K562 (cell line): ENCODE measurements around the gene IFT25. TPM values are rescaled to one million over a fixed set of nuclear protein-coding genes. Genes with fewer than 3 reads are reported as not detected.

Source experiments
- ETV5 ChIP-seq: sonication (generic); formaldehyde crosslinking; IDR thresholded peaks from 2 replicates; pipeline ENCODE4 v1.4.0; 2020; ENCODE audit warnings: low read depth, mild to moderate bottlenecking, missing genetic modification reagents
- EZH2 ChIP-seq: IDR thresholded peaks from 2 replicates; pipeline ENCODE4 v1.6.1; 2012; ENCODE audit warnings: low read depth, mild to moderate bottlenecking, inconsistent platforms, low read length, borderline replicate concordance
- HDAC1 ChIP-seq, 2 experiments: fragments of 450-650 bp; IDR thresholded peaks; 2 replicates each; pipeline ENCODE4 v1.6.1; 2016 to 2017; ENCODE audit warnings: inconsistent platforms in 1 of 2, mild to moderate bottlenecking in 1 of 2, moderate library complexity in 1 of 2
- MAFG ChIP-seq: fragments of 450-650 bp; conservative IDR thresholded peaks from 2 replicates; pipeline ENCODE4 v1.6.1; 2016; ENCODE audit warnings: missing genetic modification characterization, missing compliant biosample characterization
- NCOA2 ChIP-seq, 2 experiments: fragments of 450-650 bp; IDR thresholded peaks; 2 replicates each; pipeline ENCODE4 v1.6.1; 2018; ENCODE audit warnings: mild to moderate bottlenecking in 2 of 2, moderate library complexity in 1 of 2; ENCODE audit not compliant: partially characterized antibody in 2 of 2
- NFATC3 ChIP-seq: fragments of 450-650 bp; IDR thresholded peaks from 2 replicates; pipeline ENCODE4 v1.6.1; 2017; ENCODE audit warnings: mild to moderate bottlenecking
- PHF20 ChIP-seq: fragments of 450-650 bp; IDR thresholded peaks from 2 replicates; pipeline ENCODE4 v1.6.1; 2018; ENCODE audit not compliant: partially characterized antibody
- SRF ChIP-seq, 2 experiments: fragments of 250-450, 450-650 bp in 1 of 2; sonication (Bioruptor Pico) in 1 of 2; sonication (generic) in 1 of 2; formaldehyde crosslinking; IDR thresholded peaks; 2 replicates each; pipeline versions ENCODE4 v1.5.0 to v1.5.1; 2020 to 2022; ENCODE audit warnings: mild to moderate bottlenecking in 1 of 2, missing genetic modification reagents in 1 of 2
- SUPT5H ChIP-seq: fragments of 450-650 bp; IDR thresholded peaks from 2 replicates; pipeline ENCODE4 v1.6.1; 2016
- TEAD4 ChIP-seq, 2 experiments: sonication (generic) in 1 of 2; formaldehyde crosslinking in 1 of 2; IDR thresholded peaks; 2 replicates each; pipeline versions ENCODE4 v1.6.1 to v1.8.0; 2012 to 2022; ENCODE audit warnings: borderline replicate concordance in 1 of 2, inconsistent platforms in 1 of 2, low read length in 1 of 2, mild to moderate bottlenecking in 1 of 2, missing genetic modification reagents in 1 of 2
- XRCC3 ChIP-seq: fragments of 450-650 bp; IDR thresholded peaks from 2 replicates; pipeline ENCODE4 v1.6.1; 2017; ENCODE audit warnings: mild to moderate bottlenecking, moderate library complexity
- ZC3H8 ChIP-seq: fragments of 450-650 bp; IDR thresholded peaks from 2 replicates; pipeline ENCODE4 v1.6.1; 2017
- ZNF121 ChIP-seq: sonication (generic); formaldehyde crosslinking; conservative IDR thresholded peaks from 2 replicates; pipeline ENCODE4 v1.8.0; 2022; ENCODE audit warnings: missing genetic modification reagents
- ZNF133 ChIP-seq: fragments of 250-450 bp; sonication (Bioruptor Pico); IDR thresholded peaks from 2 replicates; pipeline ENCODE4 v1.4.0; 2020; ENCODE audit warnings: mild to moderate bottlenecking
- ZNF212 ChIP-seq: fragments of 450-650 bp; formaldehyde crosslinking; IDR thresholded peaks from 2 replicates; pipeline ENCODE4 v1.4.0; 2020; ENCODE audit warnings: mild to moderate bottlenecking
- ZNF324 ChIP-seq: fragments of 250-450 bp; sonication (Bioruptor Pico); IDR thresholded peaks from 2 replicates; pipeline ENCODE4 v1.4.0; 2020; ENCODE audit warnings: mild to moderate bottlenecking
- ZNF444 ChIP-seq: fragments of 250-450 bp; sonication (Bioruptor Pico); IDR thresholded peaks from 2 replicates; pipeline ENCODE4 v1.4.0; 2020; ENCODE audit warnings: mild to moderate bottlenecking, moderate library complexity
- ZNF586 ChIP-seq: fragments of 450-650 bp; formaldehyde crosslinking; conservative IDR thresholded peaks from 2 replicates; pipeline ENCODE4 v1.4.0; 2020; ENCODE audit warnings: mild to moderate bottlenecking, moderate library complexity
- ZNF75A ChIP-seq: fragments of 450-650 bp; formaldehyde crosslinking; IDR thresholded peaks from 2 replicates; pipeline ENCODE4 v1.4.0; 2020; ENCODE audit warnings: mild to moderate bottlenecking
- polyA plus RNA-seq, 8 experiments: library from polyadenylated mRNA; depleted of rRNA in 4 of 8; stranded (reverse) in 5 of 8; unstranded in 3 of 8; fragments of >200 nt; fragmentation: Nextera tagmentation in 2 of 8; fragmentation: Illumina TruSeq in 1 of 8; extraction: Ambion mirVana in 2 of 8; extraction: Trizol in 1 of 8; gene quantifications; 2 replicates each; pipeline versions ENCODE4 v1.2.1 to v1.2.3, GENCODE V29; 2011 to 2014; ENCODE audit warnings: inconsistent platforms in 1 of 8, missing spikeins in 1 of 8
- total RNA-seq, 7 experiments: library from RNA; depleted of rRNA in 6 of 7; stranded (reverse); fragments of >200 nt in 6 of 7; fragmentation: Illumina TruSeq in 2 of 7; extraction: Trizol in 2 of 7; gene quantifications; 2 replicates each; pipeline versions ENCODE4 v1.2.1 to v1.2.3, GENCODE V29; 2011 to 2021; ENCODE audit warnings: low replicate concordance in 1 of 7
- TF ChIP-seq, protein P1 (sequence below), 2 experiments: fragments of 450-650 bp in 1 of 2; sonication (generic) in 1 of 2; formaldehyde crosslinking; conservative IDR thresholded peaks; 2 replicates each; pipeline versions ENCODE4 v1.4.0 to v1.8.1; 2020 to 2022; ENCODE audit warnings: mild to moderate bottlenecking in 1 of 2, missing genetic modification reagents in 1 of 2
- TF ChIP-seq, protein P2 (sequence below): sonication (generic); formaldehyde crosslinking; IDR thresholded peaks from 2 replicates; pipeline ENCODE4 v1.8.0; 2023; ENCODE audit warnings: mild to moderate bottlenecking, missing genetic modification reagents
- TF ChIP-seq, protein P3 (sequence below): fragments of 450-650 bp; formaldehyde crosslinking; IDR thresholded peaks from 2 replicates; pipeline ENCODE4 v1.4.0; 2022; ENCODE audit warnings: missing genetic modification characterization

IFT25 gene
- total and polyA plus RNA-seq, 9 of the 15 experiments (the other 6 are each of a cell fraction or from before 2014, with no cell fraction given), result 93.6 to 209 (median 167) TPM

DNA sequence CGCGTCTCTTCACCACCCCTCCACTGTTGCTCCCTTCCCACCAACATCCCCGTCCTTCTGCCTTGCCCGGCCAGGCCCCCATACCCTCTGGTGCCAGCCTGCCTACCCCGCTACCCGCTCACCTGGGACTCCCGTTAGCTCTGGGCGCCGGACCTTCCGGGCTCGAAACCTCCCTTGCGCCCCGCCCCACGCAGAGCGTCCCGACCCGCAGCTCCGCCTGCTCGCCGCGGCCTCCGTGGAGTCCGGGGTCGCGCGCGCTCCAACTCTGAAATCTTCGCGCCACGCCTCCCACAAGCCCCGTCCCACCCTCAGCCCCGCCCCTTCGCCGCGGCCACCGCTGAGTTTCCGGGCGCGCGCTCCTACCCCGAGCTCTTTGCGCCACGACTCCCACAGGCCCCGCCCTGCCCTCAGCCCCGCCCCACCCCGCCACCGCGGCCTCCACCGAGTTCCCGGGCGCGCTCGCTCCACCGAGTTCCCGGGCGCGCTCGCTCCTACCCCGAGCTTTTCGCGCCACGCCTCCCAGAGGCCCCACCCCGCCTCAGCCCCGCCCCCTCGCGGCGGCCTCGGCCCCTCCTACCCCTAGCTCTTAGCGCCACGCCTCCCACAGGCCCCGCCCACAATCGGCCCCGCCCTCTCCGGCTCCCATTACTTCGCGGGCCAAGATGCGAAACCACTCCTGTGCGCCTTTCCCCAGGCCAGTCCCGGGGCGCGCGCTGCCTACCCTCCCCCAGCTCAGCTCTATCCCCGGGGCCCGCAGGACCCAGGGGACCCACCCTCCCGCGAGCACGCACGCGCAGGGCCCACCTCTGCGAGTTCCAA is at the start of gene IFT25 (continued):
- peak; percentile 86 for TF ChIP-seq SUPT5H
- TF ChIP-seq, protein P1, sequence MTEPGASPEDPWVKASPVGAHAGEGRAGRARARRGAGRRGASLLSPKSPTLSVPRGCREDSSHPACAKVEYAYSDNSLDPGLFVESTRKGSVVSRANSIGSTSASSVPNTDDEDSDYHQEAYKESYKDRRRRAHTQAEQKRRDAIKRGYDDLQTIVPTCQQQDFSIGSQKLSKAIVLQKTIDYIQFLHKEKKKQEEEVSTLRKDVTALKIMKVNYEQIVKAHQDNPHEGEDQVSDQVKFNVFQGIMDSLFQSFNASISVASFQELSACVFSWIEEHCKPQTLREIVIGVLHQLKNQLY (CRISPR knock-in tag; conservative IDR thresholded peaks at IDR 0.05), result no peak
- no peak for TF ChIP-seq EZH2
- TF ChIP-seq ZNF75A, result no peak
- peak; percentile 59; the same call in 1 of the 2 replicates for TF ChIP-seq ETV5 (CRISPR knock-in tag)
- peak in 1 of 2 experiments; percentile 95; a peak in 2 of 4 replicates for TF ChIP-seq HDAC1 (IDR thresholded peaks at IDR 0.05)
- TF ChIP-seq ZC3H8, result no peak
- peak; percentile 75 for TF ChIP-seq PHF20
- no peak for TF ChIP-seq ZNF586 (CRISPR knock-in tag)
- no peak for TF ChIP-seq XRCC3
- no peak for TF ChIP-seq ZNF121 (CRISPR knock-in tag)
- TF ChIP-seq ZNF212, result peak; percentile 57; the same call in 1 of the 2 replicates
- TF ChIP-seq, protein P2, sequence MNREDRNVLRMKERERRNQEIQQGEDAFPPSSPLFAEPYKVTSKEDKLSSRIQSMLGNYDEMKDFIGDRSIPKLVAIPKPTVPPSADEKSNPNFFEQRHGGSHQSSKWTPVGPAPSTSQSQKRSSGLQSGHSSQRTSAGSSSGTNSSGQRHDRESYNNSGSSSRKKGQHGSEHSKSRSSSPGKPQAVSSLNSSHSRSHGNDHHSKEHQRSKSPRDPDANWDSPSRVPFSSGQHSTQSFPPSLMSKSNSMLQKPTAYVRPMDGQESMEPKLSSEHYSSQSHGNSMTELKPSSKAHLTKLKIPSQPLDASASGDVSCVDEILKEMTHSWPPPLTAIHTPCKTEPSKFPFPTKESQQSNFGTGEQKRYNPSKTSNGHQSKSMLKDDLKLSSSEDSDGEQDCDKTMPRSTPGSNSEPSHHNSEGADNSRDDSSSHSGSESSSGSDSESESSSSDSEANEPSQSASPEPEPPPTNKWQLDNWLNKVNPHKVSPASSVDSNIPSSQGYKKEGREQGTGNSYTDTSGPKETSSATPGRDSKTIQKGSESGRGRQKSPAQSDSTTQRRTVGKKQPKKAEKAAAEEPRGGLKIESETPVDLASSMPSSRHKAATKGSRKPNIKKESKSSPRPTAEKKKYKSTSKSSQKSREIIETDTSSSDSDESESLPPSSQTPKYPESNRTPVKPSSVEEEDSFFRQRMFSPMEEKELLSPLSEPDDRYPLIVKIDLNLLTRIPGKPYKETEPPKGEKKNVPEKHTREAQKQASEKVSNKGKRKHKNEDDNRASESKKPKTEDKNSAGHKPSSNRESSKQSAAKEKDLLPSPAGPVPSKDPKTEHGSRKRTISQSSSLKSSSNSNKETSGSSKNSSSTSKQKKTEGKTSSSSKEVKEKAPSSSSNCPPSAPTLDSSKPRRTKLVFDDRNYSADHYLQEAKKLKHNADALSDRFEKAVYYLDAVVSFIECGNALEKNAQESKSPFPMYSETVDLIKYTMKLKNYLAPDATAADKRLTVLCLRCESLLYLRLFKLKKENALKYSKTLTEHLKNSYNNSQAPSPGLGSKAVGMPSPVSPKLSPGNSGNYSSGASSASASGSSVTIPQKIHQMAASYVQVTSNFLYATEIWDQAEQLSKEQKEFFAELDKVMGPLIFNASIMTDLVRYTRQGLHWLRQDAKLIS (CRISPR knock-in tag), result no peak
- TF ChIP-seq ZNF324, result no peak
- no peak for TF ChIP-seq NCOA2 (IDR thresholded peaks at IDR 0.05; ENCODE audit: partially characterized antibody in 2 of 2)
- no peak for TF ChIP-seq MAFG
- no peak for TF ChIP-seq ZNF444
- TF ChIP-seq, protein P3, sequence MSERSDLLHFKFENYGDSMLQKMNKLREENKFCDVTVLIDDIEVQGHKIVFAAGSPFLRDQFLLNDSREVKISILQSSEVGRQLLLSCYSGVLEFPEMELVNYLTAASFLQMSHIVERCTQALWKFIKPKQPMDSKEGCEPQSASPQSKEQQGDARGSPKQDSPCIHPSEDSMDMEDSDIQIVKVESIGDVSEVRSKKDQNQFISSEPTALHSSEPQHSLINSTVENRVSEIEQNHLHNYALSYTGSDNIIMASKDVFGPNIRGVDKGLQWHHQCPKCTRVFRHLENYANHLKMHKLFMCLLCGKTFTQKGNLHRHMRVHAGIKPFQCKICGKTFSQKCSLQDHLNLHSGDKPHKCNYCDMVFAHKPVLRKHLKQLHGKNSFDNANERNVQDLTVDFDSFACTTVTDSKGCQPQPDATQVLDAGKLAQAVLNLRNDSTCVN, result peak; percentile 86; the same call in 1 of the 2 replicates
- TF ChIP-seq ZNF133 (CRISPR knock-in tag), result no peak
- TF ChIP-seq TEAD4 (IDR thresholded peaks at IDR 0.05; ENCODE audit: low read length), result no peak
- no peak for TF ChIP-seq TEAD4 (CRISPR knock-in tag; IDR thresholded peaks at IDR 0.05; ENCODE audit: borderline replicate concordance)
- TF ChIP-seq SRF (CRISPR knock-in tag; IDR thresholded peaks at IDR 0.05), result peak in 1 of 2 experiments; percentile 29; a peak in 2 of 4 replicates
- no peak for TF ChIP-seq NFATC3
